ENCODE results near the gene BTNL2.

BTNL2 gene

DNA sequence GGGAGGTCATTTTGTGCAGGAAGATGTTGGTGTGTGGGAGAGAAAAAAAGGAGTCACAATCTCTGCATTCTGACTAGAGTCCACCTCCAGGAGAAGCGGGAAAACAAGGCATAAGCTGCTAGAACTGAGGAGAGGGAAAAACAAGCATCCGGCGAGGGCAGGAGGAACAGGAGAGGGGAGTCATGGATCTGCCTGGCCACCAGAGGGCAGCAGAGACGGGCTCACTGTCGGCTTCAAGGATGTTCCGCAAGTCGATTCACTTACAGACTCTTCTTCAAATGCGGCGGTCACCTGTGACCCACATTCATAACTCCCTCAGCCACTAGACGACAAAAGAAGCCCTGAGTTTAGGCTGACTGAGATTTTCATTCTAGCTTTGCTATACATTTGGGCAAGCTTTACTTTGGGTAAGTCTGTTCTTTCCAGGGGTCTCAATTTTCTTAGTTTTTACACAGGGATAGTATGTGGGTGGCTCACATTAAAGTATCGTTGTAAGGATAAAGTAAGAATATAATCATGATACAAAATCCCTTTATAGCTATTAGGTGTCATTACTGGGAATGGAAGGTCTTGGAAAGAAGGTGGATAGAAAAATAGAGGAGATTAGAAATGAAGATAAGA is 6.6 kb upstream of the BTNL2 start:
- peak; percentile 71 for DNase-seq

DNA sequence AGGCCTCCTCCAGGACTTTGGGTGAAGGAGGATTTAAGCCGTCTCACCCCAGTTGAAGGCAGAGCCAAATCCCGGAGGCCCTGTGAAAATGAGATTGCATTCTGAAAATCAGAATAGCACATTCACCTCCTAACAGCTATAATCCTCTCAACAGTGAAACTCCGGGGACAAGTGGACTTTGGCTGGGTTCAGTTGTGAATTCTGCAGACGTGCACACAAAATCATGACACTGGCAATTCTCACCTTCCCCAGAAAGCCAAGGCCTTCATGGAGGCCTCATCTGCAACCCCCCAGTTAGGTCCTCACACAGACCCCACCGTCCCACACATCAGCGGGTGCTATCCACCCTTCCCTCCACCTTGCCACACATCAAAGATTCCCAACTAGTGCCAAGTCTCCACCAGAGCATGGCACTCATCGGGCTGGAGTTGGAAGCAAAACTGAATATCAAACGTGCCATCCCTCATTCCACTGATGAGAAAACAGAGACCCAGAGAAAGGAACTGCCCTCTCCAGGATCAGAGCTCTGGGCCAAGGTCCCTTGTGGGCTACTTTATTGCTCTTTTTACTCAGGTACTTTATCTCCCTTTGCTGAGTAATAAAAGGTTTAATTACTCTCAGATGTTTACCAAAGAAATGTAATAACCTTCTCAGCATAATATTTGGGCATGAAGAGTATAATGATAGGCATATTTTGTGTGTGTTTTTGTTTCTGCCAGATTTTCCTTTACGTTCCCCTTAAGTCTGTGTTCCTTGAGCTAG is 4.8 kb upstream of the BTNL2 start:
- no peak for DNase-seq

DNA sequence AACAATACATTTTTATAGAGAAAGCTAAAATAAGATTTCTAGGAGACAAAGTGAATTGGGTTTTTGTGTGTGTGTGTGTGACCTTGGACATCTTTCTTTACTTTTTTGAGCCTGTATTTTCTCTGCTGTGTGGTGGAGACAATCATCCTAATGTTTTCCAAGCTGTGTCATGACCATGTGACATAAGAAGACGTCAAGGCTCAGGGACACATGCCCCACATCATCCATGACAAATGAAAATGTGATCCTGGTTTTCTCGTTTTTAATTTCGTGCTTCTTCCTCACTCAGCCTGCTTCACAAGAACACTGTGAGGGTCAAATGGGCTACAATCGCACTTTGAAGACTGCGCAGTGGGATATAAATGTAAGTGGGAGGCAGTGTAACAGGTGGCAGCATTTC is 3.9 kb upstream of the BTNL2 start:
- no peak for DNase-seq

DNA sequence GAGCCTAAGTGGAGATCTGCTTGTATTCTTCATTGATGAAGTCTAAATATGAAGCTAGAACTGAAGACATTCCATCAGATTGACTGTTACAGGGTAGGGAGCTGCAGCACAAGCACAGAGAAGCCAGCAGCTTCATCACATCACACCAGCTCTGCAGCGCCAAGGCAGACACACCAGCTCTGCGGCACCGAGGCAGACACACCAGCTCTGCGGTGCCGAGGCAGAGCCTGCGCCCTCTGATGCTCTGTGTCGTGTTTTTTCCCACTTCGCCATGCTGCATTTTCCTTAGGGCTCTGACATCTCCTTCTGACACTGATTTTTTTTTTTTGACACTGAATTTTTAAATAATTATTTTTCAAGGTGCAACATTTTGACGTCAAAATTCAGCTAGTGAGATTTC is 784 bp downstream of the BTNL2 start:
- DNase-seq = no peak

DNA sequence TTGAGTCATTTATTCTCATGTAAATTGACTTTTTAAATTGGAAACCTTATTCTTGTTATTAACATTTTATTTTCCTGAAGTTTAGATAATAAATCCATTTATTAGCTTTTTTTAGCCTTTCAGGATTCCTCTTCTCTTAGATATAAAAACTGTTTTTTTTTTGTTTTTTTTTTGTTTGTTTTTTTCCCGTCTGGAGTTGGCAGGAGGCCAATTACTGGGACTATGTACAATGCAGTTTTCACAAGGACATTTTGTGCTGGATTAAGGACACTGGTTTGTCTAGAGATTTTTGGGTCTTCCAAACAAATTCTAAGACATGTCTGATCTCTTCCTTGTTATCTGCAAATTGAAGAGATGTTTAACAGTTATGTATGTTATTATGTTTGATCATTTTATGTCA is 1.3 kb downstream of the BTNL2 start:
- DNase-seq = no peak

DNA sequence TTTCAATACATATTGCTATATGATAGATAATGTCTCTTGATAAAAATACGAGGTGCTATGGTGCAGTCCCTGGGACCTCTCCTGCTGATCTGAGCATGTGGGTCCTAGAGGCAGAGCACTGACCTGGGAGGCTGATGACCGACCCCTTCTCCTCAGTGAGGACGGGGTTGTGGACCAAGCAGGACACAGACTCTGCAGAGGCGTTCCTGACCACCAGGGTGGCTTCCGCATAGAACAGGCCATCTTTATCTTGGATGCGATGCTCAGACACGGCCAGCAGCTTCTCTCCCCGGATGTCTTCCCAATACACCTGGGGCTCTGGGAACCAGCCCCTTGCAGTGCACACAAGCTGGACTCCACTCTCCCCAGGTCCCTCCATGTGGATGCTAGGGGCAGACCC is 4.2 kb downstream of the BTNL2 start:
- no peak for DNase-seq

DNA sequence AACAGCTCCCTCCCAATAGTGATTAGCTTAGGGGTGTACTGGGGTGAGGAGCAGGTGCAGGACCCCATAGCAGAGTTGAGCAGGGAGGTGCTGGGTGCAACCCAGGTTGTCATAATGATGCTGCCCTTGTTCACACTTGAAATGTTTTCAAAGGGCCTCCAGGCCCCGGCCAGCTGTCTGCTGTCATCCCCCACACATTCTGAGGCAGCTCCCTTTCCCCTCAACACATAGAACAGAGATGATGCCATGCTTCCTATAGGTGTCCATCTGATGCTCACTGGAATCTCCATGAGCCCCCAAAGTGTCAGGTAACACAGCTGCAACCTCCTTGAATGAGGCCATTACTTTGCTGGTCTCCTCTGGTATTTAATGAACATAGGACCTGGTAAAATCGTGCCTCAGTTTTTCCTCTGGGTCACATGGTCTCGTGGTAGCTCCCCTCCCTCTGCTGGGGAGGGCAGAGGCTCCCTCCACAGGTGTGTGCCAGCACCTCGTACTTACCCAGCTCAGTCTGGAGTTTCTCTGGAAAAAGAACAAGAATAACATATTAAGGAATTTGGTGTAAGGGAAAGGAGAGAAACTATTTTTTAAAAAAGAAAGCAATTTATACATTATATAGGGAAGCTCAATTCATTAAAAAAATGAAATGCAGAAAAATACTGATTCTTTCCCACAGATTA is 5.6 kb downstream of the BTNL2 start:
- no peak for DNase-seq

DNA sequence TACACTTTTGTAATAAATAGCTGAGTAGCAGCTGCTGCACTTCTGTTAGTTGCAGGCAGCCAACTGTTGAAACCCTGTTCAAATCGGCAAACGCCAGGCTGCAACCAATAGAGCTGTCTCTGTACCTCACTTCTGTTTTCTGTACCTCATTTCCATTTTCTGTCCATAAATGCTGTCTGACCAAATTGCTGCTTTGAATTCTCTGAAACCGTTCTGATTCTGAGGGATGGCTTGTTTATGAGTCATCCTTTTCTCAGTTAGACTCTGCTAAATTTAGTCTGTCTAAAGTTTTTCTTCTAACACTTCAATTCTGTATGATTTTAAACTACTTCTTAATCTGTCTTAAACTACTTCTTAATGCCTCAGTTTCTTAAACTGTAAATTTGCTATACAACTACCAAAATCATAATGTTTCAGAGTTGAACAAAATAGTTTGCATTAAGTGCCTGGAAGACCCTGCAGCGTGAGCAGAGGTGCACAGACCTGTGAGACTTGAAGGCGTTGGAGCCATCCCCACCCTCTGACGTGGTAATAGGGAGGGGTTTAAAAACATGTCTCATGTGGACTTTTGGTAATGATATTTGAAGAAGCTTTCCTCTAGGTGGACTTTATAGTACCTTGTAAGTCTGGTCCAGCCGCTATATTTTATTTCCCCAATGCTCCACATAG is 9.6 kb downstream of the BTNL2 start:
- DNase-seq = peak; percentile 9

DNA sequence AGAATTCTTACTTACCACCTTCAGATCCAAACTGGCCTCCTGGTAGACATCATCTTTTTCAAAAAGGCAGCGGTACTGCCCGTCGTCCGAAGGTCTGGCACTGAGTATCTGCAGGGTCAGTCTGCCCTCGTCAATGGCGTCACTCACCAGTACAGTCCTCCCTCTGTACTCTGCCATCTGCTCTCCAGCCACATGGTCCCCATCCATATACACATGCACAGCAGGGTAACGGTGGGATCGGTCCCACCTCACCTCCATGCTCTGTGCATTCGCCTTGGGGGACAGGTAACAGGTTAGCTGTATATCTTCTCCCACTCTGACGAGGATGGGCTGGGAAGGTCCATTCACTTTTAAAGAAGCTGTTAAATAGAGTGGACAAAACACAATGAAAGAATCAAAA is 11.0 kb downstream of the BTNL2 start:
- no peak for DNase-seq

DNA sequence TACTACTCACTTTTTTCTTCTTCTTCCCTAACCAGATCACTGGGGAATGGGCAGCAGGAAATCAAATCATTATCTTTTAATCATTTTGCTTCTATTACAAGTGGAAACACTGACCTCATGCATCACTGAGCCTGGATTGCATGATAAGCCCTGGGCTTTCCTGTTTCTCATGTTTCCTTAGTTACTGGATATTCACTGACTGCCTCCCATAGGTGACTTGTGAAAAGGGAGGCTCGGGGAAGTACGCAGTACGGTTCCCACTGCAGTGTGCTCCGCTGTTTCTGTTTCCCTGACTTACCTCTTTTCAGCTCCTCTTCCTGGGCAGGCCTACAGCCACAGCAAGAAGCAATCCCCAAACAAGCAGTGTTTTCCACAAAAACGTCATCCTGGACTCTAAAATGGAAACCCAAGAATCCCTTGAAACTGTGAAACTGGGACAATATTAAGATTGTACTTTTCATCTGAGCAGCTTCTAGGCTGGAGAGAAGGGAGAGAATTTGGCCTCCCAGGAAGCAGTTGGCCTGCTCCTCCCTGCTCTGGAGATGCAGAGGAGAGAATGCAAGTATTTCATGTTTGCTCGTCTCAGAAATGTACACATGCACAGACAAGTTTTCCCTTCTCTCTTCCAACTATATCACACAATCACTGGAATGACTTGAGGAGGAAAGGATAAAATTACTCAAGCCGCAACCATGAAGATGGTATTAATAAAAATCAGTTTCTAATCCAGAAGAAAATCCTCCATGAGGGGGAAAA is 13.1 kb downstream of the BTNL2 start:
- DNase-seq = peak; percentile 41

DNA sequence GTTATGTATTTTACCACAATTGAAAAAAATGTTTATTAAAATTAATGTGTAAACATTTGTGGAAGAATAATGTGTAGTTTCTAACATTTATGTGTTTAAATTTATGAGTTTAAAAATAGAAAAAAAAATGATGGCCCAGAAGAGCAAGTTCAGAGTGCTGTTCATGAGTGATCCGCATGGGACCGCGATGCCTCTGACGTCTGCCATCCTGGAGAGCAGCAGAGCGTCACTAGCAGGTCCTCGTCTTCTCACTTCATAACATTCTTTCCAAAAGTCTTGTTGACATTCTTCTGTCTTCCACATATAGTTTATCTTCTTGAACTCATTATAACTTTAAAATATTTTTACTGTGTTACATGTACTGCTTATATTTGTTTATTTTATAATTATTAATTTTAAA is 15.5 kb downstream of the BTNL2 start:
- DNase-seq = no peak

DNA sequence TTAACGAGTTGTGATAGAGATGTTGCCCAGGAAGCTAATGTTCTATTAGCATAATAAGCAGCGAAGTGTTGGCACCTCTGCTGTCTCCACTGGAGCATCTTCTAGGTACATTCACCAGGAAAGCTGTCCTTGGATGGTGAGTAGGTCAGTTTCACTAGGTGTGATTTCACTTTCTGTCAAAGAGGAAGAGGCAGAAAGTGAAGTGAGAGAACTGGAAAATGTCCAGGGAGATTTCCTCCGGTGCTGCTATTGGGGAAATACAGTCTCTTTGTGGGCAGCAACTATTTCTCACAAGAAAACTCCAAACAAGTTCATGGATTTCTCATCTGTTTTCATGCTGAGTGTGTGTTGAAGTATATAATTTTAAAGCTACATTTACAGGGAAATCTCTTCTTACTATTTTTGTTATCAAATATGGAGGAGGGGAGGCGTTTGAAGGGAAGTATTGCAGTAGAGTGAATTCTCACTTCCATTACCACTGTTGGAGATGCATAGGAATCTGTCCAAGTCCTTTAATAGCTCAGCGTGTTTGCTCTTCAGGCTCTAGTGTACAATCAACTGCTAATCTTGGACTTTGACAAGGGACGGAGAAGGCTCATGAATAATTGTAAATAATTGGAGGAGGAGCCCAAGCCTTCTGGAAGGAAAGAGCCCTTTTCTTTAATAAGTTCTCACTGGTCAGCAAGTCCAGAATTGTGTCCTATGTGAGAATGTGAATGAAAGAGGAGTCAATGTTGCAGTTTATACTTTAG is 19.2 kb downstream of the BTNL2 start:
- no peak for DNase-seq

DNA sequence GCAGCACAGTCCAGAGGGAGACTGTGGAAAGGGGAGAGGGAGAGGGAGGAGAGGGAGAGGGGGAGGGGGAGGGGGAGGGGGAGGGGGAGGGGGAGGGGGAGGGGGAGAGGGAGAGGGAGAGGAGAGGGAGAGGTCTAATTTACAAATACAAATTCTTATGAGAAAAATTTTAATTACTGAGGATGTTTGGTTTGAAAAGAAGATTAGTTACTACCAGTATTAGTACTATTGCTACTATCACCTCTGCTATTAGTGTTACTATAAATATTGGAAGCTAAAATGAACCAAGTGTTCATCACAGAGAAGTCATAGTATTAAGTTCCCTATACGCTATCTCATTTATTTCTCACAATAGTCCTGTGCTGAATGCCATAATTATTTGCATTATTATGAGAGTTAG is 20.9 kb downstream of the BTNL2 start:
- no peak for DNase-seq

DNA sequence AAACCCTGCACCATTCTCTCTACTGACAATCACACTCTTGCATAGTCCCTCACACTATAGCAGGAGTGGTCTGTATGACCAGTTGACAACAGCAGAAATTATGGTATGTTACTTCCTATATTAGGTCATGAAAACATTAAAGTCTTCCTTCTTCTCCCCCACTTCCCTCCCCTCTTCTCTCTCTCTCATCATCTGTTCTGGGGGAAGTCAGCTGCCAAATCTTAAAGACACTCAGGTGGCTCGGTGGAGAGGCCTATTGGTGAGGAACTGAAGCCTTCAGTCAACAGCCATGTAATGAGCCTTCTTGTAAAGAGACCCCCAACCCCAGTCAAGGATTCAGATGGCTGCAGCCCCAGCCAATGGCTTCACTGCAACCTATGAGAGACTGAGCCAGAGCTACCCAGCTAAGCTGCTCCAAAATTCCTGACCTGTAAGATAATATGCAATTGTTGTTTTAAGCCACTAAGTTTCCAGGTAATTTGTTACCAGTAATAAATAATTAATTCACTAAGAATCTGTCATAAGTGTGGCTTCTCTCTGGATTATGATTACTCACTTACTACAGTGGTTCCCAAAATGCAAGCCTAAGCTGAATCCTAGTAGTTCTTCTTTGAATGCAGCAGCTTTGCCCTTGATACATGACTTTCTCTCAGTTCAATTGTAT is 24.1 kb downstream of the BTNL2 start:
- DNase-seq = no peak

DNA sequence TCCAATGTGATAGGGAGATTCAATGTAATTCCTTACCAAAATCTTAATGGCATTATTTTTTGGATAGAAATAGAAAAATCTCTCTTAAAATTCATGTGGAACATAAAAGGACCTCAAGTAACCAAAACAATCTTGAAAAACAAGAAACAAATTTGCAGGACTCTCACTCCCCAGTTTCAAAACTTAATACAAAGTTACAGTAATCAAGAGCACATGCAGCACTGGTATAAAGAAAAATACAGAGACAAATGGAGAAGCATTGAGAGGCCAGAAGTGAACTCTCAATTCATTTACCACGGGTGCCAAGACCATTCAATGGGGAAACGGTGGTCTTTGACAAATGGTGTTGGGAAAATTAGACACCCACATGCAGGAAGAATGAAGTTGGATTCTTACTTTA is 27.4 kb downstream of the BTNL2 start:
- no peak for DNase-seq

DNA sequence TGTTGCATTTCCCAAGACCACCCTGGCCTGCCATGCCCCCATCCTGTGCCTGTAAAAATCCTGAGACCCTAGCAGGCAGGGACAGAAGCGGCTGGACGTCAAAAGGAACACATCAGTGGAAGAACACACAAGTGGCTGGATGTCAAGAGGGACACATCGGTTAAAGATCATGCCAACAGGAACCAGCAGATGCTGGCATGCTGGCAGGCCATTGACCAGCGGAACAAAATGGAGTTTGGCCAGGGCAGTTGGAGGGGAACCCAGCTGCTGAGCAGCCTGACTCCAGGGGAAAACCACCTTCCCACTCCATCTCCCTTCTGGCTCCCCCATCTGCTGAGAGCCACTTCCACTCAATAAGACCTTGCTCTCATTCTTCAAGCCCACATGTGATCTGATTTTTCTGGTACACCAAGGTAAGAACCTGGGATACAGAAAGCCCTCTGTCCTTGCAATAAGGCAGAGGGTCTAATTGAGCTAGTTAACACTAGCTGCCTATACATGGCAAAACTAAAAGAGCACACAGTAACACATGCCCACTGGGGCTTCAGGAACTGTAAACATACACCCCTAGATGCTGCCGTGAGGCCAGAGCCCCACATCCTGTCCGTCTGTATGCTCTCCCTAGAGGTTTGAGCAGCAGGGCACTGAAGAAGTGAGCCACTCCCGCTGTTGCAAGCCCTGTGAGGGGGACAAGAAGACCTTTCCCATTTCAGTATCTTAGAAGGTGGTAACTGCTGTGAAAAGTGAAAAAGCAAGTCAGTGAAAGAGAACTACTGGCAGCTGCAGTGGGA is 31.0 kb downstream of the BTNL2 start:
- no peak for DNase-seq

DNA sequence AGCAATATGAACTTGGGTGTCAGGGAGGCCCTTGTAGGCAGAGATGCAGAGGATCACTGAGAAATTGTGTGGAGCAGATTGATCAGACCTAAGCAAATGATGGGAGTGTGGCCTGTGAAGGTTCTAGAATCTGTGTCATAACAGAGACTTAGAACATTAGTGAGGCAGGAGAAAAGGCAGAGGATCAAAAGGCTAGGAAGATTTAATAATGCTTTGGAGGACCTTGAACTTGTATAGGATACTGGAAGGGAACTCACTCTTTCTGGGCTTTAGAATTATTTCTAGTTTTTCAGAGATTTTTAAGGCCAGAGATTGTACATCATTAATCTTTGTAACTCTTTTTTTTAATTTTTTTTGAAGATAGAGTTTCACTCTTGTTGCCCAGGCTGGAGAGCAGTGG is 35.2 kb downstream of the BTNL2 start, which contains the start of gene TSBP1:
TSS of gene TSBP1 (minus strand) at position 101 of the 400 bp plus-strand sequence. CDS start 197 bp downstream, outside the sequence.
- DNase-seq = no peak

DNA sequence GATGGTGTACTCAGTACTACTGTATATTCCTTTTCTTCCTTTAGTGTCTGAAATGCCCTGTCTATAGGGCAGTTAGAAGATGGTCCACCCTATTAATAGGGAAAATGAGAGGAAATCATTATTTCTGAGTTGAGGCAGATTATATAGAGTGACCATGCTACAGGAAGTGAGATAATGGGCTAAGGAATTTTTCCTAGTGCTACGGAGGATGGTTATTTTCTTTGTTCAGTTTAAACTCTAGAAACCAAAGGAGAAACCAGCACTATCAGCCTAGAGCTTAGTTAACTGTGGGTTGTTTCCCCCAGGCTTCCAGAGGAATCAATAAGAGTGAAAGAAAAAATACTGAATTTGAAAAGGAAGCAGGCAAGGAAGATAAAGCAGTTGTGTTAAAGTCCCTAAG is 35.8 kb downstream of the BTNL2 start:
- DNase-seq = peak; percentile 9

DNA sequence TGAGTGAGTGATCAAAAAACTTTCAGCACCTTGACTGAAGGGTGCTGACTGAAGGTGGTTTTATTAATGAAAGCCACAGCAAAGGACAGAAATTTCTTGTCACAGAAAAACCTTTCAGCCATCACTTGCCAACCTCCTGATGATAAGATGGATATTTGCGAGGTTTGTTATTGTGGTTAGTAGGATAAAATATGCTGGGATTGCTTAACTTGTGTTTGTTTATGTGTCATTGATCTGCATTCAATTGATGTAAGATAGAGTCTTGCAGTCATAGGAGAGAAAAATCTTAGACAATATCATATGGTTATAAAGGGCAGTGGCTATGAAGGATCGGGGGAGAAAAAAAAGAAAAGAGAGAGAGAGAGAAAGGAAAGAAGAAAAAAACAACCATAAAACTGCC is 36.5 kb downstream of the BTNL2 start:
- peak; percentile 7 for DNase-seq

DNA sequence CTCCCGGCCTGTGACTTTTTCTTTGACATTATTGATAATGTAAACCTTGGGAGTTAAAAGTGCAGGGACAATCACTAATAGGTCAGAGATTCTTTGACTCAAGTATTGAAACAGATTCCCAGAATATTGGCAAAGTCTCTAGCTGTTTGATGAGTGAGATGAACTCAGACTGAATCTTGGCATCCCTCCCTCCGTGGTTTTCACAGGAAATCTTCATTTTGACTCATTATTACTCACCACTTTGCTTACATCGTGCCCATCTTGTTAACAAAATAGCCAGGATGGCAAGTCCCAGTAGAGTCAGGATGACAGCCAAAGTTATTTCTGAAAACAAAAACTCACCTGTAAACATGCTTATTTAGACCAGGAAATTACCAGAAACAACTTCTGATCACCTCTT is 37.3 kb downstream of the BTNL2 start:
- peak; percentile 91 for DNase-seq

DNA sequence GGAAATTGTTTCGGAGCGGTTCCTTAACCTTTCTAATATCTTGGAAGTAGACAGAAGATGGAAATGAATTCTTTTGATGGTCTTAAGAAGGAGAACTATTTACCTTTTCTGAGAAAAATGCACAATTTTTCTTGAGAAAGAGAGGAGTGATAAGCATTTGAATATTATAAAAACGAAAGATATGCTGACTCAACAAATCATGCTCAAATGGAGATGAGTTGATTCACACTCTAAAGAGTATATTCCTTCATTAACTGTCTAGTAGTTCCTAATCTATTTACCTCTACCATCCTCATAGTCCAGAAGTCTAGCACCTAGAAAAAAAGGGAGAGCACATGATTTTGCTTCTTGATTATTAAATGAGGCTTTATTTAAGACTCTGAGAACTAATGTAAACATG is 39.3 kb downstream of the BTNL2 start:
- DNase-seq = no peak
